Activated naive CD8-positive, alpha-beta T cell (primary cell): ENCODE results near the gene KRTAP10-7.
"Not testable (repeated sequence)": the region's sequence is repeated elsewhere in the genome, so short reads cannot be mapped to it uniquely, and the experiment has no call there.

ENCODE experiments used
- H3K27ac Mint-ChIP-seq: one replicate; pipeline ENCODE4 v1.8.0; 2021; ENCODE audit warnings: mixed read lengths
- H3K27me3 Mint-ChIP-seq: one replicate; pipeline ENCODE4 v1.8.0; 2021; ENCODE audit warnings: mixed read lengths
- H3K36me3 Mint-ChIP-seq: one replicate; pipeline ENCODE4 v1.8.0; 2021; ENCODE audit warnings: mixed read lengths
- H3K4me1 Mint-ChIP-seq: one replicate; pipeline ENCODE4 v1.8.0; 2021; ENCODE audit warnings: low read depth, mixed read lengths
- H3K4me3 Mint-ChIP-seq: one replicate; pipeline ENCODE4 v1.8.0; 2021; ENCODE audit warnings: mild to moderate bottlenecking, mixed read lengths
- H3K9me3 Mint-ChIP-seq: one replicate; pipeline ENCODE4 v1.8.0; 2021; ENCODE audit warnings: low read depth, mixed read lengths

The KRTAP10-7 gene

GRCh38 chr21:44638506-44639330 is 38.3 kb downstream of the KRTAP10-7 start:
- H3K4me1 Mint-ChIP-seq, H3K27ac Mint-ChIP-seq, H3K27me3 Mint-ChIP-seq, H3K4me3 Mint-ChIP-seq: not testable (repeated sequence)
- Mint-ChIP-seq H3K36me3 (peaks cover 12% of the 10 kb centered on the region), H3K9me3 (peaks cover 15% of the 10 kb centered on the region)

GRCh38 chr21:44639331-44639655 is 38.9 kb downstream of the KRTAP10-7 start:
- Mint-ChIP-seq H3K9me3 (peaks cover 19% of the 10 kb centered on the region), H3K4me3 (no peak overlapping the region), H3K27ac (no peak overlapping the region)

GRCh38 chr21:44640761-44641160 is 40.4 kb downstream of the KRTAP10-7 start:
- H3K27me3 Mint-ChIP-seq: no peaks in the 10 kb centered on the region
- H3K4me1 Mint-ChIP-seq: peaks cover 1% of the 10 kb centered on the region
- H3K36me3 Mint-ChIP-seq: peaks cover 18% of the 10 kb centered on the region
- no peak overlapping the region for H3K4me3 Mint-ChIP-seq
- peaks cover 27% of the 10 kb centered on the region for H3K9me3 Mint-ChIP-seq
- no peak overlapping the region for H3K27ac Mint-ChIP-seq

More at GRCh38 chr21:44639331-44639655, 38.9 kb downstream of the KRTAP10-7 start:
- no peaks in the 10 kb centered on the region for H3K4me1 Mint-ChIP-seq
- peaks cover 12% of the 10 kb centered on the region for H3K36me3 Mint-ChIP-seq
- no peaks in the 10 kb centered on the region for H3K27me3 Mint-ChIP-seq

- H3K4me3 Mint-ChIP-seq: no peak overlapping the region
- H3K9me3 Mint-ChIP-seq: peaks cover 27% of the 10 kb centered on the region
- no peaks in the 10 kb centered on the region for H3K27me3 Mint-ChIP-seq
- H3K27ac Mint-ChIP-seq: no peak overlapping the region
- H3K36me3 Mint-ChIP-seq: peaks cover 18% of the 10 kb centered on the region
- H3K4me1 Mint-ChIP-seq: peaks cover 9% of the 10 kb centered on the region
Measured at GRCh38 chr21:44643741-44644310, 43.4 kb downstream of the KRTAP10-7 start.

GRCh38 chr21:44644878-44645277 is 44.5 kb downstream of the KRTAP10-7 start:
- Mint-ChIP-seq H3K27me3 (no peaks in the 10 kb centered on the region), H3K36me3 (peaks cover 18% of the 10 kb centered on the region), H3K4me3 (no peak overlapping the region)

GRCh38 chr21:44646366-44647221 is 46.2 kb downstream of the KRTAP10-7 start, which contains the start of gene KRTAP10-11:
Gene KRTAP10-11, plus strand, starts transcription at chr21:44646414. Its CDS starts 45 bp downstream, at chr21:44646459.
- H3K9me3 Mint-ChIP-seq: peaks cover 18% of the 10 kb centered on the region
- H3K27ac Mint-ChIP-seq, H3K4me3 Mint-ChIP-seq, H3K27me3 Mint-ChIP-seq: not testable (repeated sequence)
- peaks cover 11% of the 10 kb centered on the region for H3K4me1 Mint-ChIP-seq
- peaks cover 12% of the 10 kb centered on the region for H3K36me3 Mint-ChIP-seq

More at GRCh38 chr21:44644878-44645277, 44.5 kb downstream of the KRTAP10-7 start:
- H3K27ac Mint-ChIP-seq: no peak overlapping the region
- peaks cover 27% of the 10 kb centered on the region for H3K9me3 Mint-ChIP-seq
- peaks cover 9% of the 10 kb centered on the region for H3K4me1 Mint-ChIP-seq

- Mint-ChIP-seq H3K27ac (no peak overlapping the region), H3K9me3 (peaks cover 18% of the 10 kb centered on the region), H3K27me3 (no peaks in the 10 kb centered on the region), H3K36me3 (peaks cover 10% of the 10 kb centered on the region), H3K4me1 (peaks cover 12% of the 10 kb centered on the region), H3K4me3 (no peak overlapping the region)
Measured at GRCh38 chr21:44647222-44647552, 46.8 kb downstream of the KRTAP10-7 start.

- peaks cover 12% of the 10 kb centered on the region for H3K9me3 Mint-ChIP-seq
- H3K27ac Mint-ChIP-seq: no peak overlapping the region
- H3K4me3 Mint-ChIP-seq: no peak overlapping the region
- H3K4me1 Mint-ChIP-seq: peaks cover 19% of the 10 kb centered on the region
- H3K36me3 Mint-ChIP-seq: peaks cover 6% of the 10 kb centered on the region
- no peaks in the 10 kb centered on the region for H3K27me3 Mint-ChIP-seq
Measured at GRCh38 chr21:44648557-44649311, 48.3 kb downstream of the KRTAP10-7 start.

- peaks cover 5% of the 10 kb centered on the region for H3K9me3 Mint-ChIP-seq
- H3K27ac Mint-ChIP-seq: no peak overlapping the region
- H3K4me3 Mint-ChIP-seq: no peak overlapping the region
- H3K36me3 Mint-ChIP-seq: peaks cover 5% of the 10 kb centered on the region
- H3K4me1 Mint-ChIP-seq: peaks cover 27% of the 10 kb centered on the region
- no peaks in the 10 kb centered on the region for H3K27me3 Mint-ChIP-seq
Measured at GRCh38 chr21:44649521-44650100, 49.2 kb downstream of the KRTAP10-7 start.

GRCh38 chr21:44650265-44650972 is 50.0 kb downstream of the KRTAP10-7 start:
- no peaks in the 10 kb centered on the region for H3K27me3 Mint-ChIP-seq
- no peaks in the 10 kb centered on the region for H3K9me3 Mint-ChIP-seq
- no peak overlapping the region for H3K27ac Mint-ChIP-seq
- H3K4me1 Mint-ChIP-seq: peaks cover 33% of the 10 kb centered on the region
- no peaks in the 10 kb centered on the region for H3K36me3 Mint-ChIP-seq
- H3K4me3 Mint-ChIP-seq: no peak overlapping the region

- no peak overlapping the region for H3K27ac Mint-ChIP-seq
- no peaks in the 10 kb centered on the region for H3K27me3 Mint-ChIP-seq
- H3K36me3 Mint-ChIP-seq: peaks cover under 1% of the 10 kb centered on the region
- no peak overlapping the region for H3K4me3 Mint-ChIP-seq
- H3K9me3 Mint-ChIP-seq: peaks cover under 1% of the 10 kb centered on the region
- H3K4me1 Mint-ChIP-seq: peaks cover 40% of the 10 kb centered on the region
Measured at GRCh38 chr21:44650973-44651675, 50.7 kb downstream of the KRTAP10-7 start.
